Stimulated activated CD4-positive, alpha-beta T cell treated with anti-CD3 and anti-CD28 coated beads, Interleukin-12 subunit alpha, Interleukin-12 subunit beta, amount 100 ng/mL, for 48 hours (primary cell): ENCODE data around the gene SFTA2.
A peak's percentile ranks its signal among the peaks of the same experiment; 100 is the strongest.
"Not testable (repeated sequence)": the region's sequence is repeated elsewhere in the genome, so short reads cannot be mapped to it uniquely, and the experiment has no call there.

ENCODE experiments used
- DNase-seq, 3 donors: peaks; one replicate each; pipeline ENCODE4 v3.0.0-alpha.2; 2020; ENCODE audit warnings: low read depth in 2 of 3, low spot score in 1 of 3

The SFTA2 gene

DNA sequence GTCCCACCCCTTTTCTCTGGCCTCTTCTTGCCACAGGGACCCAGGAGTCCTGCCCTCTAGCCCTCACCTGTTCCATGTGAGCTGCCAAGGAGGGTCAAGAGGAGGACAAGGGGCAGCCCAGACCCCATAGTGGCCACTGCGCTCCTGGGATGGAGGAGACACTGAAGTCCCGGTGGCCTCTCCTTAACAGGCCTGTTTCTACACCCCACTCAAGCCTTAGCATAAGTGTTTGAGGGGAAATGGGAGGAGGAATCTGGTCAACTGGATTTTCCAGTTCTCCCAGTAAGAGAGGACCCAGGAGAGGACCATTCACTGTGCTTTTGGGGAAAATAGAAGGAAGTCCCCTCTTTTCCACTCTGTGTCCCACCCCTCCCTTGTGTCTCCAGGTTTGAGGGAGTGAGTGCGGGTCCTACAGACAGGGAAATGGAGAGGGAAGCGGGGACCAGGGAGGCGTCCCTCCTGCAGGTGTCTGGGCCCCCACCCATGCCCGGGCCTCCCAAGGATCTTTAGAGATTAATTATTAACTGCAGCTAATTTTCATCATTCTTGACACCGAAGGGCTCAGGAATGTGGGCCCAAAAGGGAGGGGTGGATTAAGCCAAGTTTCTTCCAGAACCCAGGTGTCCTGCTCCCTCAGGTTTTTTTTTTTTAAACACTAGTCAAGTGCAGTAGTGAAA, at the start of gene SFTA2:
TSS of gene SFTA2 (minus strand) at position 202 of the 677 bp plus-strand sequence. CDS start at position 128, 74 bp downstream.
- no peak for DNase-seq

DNA sequence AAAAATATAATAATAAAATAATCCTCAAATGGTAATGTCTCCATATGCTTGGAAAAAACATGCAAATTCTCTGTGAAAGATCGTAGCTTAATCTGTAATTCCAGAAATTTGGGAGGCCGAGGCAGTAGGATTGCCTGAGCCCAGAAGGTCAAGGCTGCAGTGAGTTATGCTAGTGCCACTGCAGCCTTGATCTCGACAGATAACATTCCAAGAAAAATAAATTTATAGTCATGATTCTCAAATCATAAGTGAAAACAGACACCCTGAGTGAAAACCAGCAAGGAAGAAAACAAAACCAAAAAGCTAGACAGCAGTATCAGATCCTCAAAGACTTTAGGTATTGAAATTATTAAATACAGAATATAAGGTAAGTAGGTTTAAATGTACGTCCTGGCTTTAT, 47.7 kb upstream of the SFTA2 start:
- DNase-seq = no peak

DNA sequence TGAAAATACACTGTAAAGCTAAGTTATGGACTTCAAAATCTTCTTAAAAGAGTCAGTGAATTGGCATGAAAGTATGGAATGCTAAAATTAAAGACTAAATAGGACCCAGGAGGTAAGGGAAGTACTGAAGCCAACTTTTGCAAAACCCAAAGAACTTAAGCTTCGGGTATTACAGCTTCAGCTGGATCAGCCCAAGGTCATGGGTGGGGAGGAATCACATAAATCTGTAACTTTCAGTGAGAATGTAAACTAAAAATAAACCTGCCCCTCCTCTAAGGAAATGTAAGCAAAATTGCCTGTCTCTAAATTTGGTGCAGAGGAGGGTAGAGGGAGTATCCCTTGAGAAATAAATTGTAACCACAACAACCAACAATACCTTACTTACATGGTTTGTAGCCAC, 47.2 kb upstream of the SFTA2 start:
- DNase-seq = no peak

DNA sequence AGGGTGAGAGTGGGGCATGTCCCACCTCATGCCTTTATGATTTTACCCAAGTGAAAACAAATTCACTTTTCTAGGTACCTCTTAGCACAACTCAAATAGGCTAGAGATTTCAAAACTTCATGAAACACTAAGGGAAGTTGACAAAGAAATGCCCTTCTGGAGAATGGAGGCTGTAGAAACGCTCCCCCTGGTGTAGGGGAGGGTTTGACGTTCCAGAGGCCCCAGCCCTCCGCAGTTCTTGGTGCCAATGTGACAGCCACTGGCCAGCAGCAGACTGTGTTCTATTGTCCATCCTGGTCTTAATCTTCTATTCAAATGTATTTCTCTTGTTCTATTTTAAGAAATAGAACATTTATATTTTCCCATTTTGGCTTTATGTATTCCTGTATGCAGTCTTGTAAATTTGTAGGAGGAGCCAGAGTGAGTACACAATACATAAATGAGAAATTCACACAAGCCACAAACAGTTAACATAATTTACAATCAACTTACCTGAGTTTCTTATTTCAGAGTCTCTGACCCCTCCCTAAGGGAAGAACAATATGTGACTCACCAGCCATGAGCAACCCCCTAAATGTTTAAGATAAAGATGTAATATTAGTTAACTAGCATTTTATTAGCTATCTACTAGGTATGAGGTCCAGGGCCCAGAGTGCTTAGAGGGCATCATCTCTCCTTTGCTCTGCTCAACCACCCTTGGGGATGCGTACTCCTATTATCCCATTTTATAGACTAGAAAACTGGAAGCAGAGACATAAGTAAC, 42.7 kb upstream of the SFTA2 start:
- DNase-seq = no peak

DNA sequence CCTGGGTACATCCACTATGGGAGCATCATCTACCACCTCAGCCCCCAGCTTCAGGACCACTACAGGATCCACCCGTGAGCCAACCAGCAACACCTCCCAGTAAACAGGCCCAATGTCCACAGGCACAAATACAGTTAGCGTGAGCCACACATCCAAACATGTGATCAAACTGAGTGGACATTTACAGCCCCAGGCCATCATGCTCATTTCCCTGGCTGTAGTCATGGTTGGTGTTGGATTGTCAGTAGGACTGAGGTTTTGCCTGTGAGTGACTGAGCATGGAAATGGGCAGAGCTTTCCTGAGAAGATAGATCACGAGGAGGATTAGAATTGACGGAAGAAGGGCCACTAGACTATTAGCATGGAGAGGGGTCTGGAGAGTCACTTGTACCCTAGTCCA, 40.8 kb upstream of the SFTA2 start:
- DNase-seq = no peak

GRCh38 chr6:30970946-30971345, 39.0 kb upstream of the SFTA2 start:
- no peak for DNase-seq

DNA sequence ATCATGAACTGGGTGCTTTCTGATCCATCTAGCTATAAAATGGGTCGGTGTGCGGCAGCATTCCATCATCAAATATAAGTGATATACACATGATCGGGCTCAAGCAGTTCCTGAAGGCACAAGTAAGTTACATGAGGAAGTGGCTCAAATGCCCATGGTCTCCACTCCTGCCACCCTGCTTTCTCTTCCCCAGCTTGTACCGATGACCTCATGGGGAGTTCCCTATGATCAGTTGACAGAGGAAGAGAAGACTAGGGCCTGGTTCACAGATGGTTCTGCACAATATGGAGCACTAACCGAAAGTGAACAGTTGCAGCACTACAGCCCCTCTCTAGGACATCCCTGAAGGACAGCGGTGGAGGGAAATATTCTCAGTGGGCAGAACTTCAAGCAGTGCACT, 37.2 kb upstream of the SFTA2 start:
- DNase-seq = not testable (repeated sequence)

GRCh38 chr6:30966154-30966553, 34.2 kb upstream of the SFTA2 start:
- DNase-seq = no peak

GRCh38 chr6:30965140-30965601, 33.2 kb upstream of the SFTA2 start:
- no peak for DNase-seq

- DNase-seq = no peak
Measured at GRCh38 chr6:30964075-30964474, 32.1 kb upstream of the SFTA2 start.

GRCh38 chr6:30963641-30964040, 31.7 kb upstream of the SFTA2 start:
- DNase-seq = no peak

- no peak for DNase-seq
Measured at GRCh38 chr6:30962716-30963115, 30.7 kb upstream of the SFTA2 start.

GRCh38 chr6:30960907-30961673, 29.1 kb upstream of the SFTA2 start:
- no peak for DNase-seq

GRCh38 chr6:30957716-30958115, 25.7 kb upstream of the SFTA2 start:
- DNase-seq = no peak

- DNase-seq = peak; percentile 56 to 80 (median 65)
Measured at GRCh38 chr6:30955367-30956042, 23.5 kb upstream of the SFTA2 start.

DNA sequence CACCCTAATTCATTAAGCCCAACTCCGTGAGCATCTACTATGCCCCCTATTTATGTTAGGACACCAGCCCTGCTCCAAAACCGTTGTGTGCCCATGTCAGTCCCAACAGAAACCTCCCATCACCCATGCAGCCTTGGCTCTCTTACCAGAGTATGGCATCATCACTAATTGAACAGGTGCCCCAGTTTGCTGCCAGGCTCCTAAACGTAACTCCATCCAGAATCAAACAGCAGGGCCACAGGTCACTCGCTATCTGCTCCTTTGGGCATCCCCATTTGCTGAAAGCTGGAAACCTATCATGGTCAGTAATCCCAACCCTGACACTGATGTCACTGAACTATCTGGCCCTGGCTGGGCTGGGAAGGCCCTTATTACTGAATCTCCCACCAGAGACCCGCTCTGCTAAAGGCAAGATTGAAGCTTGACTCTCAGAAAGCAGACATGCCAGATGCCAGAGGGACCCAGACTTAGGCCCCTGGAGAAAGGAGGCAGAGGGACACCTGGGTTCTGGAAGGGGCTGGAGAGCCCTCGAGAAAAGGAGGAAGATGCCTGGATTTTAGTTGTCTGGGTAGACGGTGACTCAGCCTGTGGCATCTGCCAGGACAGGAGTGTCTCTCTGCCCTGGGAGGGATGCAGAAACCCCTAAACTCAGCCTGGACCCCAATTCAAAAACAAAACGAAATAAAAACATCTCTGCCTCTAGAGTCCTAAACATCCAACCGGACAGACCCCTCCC, 22.8 kb upstream of the SFTA2 start:
- no peak for DNase-seq

- DNase-seq = no peak
Measured at GRCh38 chr6:30951907-30952469, 20.0 kb upstream of the SFTA2 start.

GRCh38 chr6:30948811-30949210, 16.8 kb upstream of the SFTA2 start:
- DNase-seq = no peak

- no peak for DNase-seq
Measured at GRCh38 chr6:30947231-30947630, 15.3 kb upstream of the SFTA2 start.

- no peak for DNase-seq
Measured at GRCh38 chr6:30945281-30945680, 13.3 kb upstream of the SFTA2 start.
